Trophoblast cell (in vitro differentiated cells and primary cell): ENCODE results near the gene SEMA3F.
A peak's percentile ranks its signal among the peaks of the same experiment; 100 is the strongest.

Experiments
- DNase-seq, 2 donors: peaks; one replicate each; pipeline ENCODE4 v3.0.0-alpha.2; 2016
- H2AFZ ChIP-seq: 2 replicates; pipeline ENCODE4 v1.6.1; 2013; ENCODE audit warnings: low read length, moderate library complexity, mild to moderate bottlenecking; ENCODE audit not compliant: insufficient read depth, poor library complexity
- H2AK5ac ChIP-seq: 2 replicates; pipeline ENCODE4 v1.6.1; 2013; ENCODE audit warnings: mild to moderate bottlenecking, low read length
- H2BK120ac ChIP-seq: 2 replicates; pipeline ENCODE4 v1.6.1; 2013; ENCODE audit warnings: low read length, mild to moderate bottlenecking, moderate library complexity; ENCODE audit not compliant: insufficient read depth, poor library complexity
- H2BK12ac ChIP-seq: 2 replicates; pipeline ENCODE4 v1.6.1; 2013; ENCODE audit warnings: mild to moderate bottlenecking, low read length, moderate library complexity
- H2BK5ac ChIP-seq: 2 replicates; pipeline ENCODE4 v1.6.1; 2013; ENCODE audit warnings: low read length, low read depth, moderate library complexity, mild to moderate bottlenecking; ENCODE audit not compliant: poor library complexity
- H3K14ac ChIP-seq: 2 replicates; pipeline ENCODE4 v1.6.1; 2013; ENCODE audit warnings: mild to moderate bottlenecking, low read length
- H3K18ac ChIP-seq: 2 replicates; pipeline ENCODE4 v1.6.1; 2013; ENCODE audit warnings: mild to moderate bottlenecking, low read length
- H3K23ac ChIP-seq: 2 replicates; pipeline ENCODE4 v1.6.1; 2013; ENCODE audit warnings: low read length
- H3K27ac ChIP-seq: 2 replicates; pipeline ENCODE4 v1.5.1; 2013; ENCODE audit warnings: low read depth, mild to moderate bottlenecking, inconsistent platforms, low read length, moderate library complexity
- H3K27me3 ChIP-seq: 2 replicates; pipeline ENCODE4 v1.6.1; 2013; ENCODE audit warnings: inconsistent platforms, mild to moderate bottlenecking, low read length, moderate library complexity; ENCODE audit not compliant: insufficient read depth
- H3K36me3 ChIP-seq, 2 experiments: 1 replicate in 1 of 2; 2 replicates in 1 of 2; pipeline ENCODE4 v1.6.1; 2013; ENCODE audit warnings: low read length in 2 of 2, mild to moderate bottlenecking in 2 of 2, moderate library complexity in 1 of 2; ENCODE audit not compliant: insufficient read depth in 2 of 2, control insufficient read depth in 1 of 2
- H3K4ac ChIP-seq: 2 replicates; pipeline ENCODE4 v1.6.1; 2013; ENCODE audit warnings: low read depth, mild to moderate bottlenecking, low read length, moderate library complexity
- H3K4me1 ChIP-seq, 2 experiments: 1 replicate in 1 of 2; 2 replicates in 1 of 2; pipeline ENCODE4 v1.6.1; 2013; ENCODE audit warnings: low read length in 2 of 2, mild to moderate bottlenecking in 2 of 2, moderate library complexity in 1 of 2; ENCODE audit not compliant: insufficient read depth in 2 of 2, control insufficient read depth in 1 of 2
- H3K4me2 ChIP-seq: 2 replicates; pipeline ENCODE4 v1.6.1; 2013; ENCODE audit warnings: inconsistent platforms, mild to moderate bottlenecking, low read length, moderate library complexity
- H3K4me3 ChIP-seq: 2 replicates; pipeline ENCODE4 v1.5.1; 2013; ENCODE audit warnings: mild to moderate bottlenecking, low read depth, low read length, inconsistent platforms
- H3K79me1 ChIP-seq: one replicate; pipeline ENCODE4 v1.6.1; 2013; ENCODE audit warnings: low read length
- H3K79me2 ChIP-seq: 2 replicates; pipeline ENCODE4 v1.6.1; 2013; ENCODE audit warnings: low read length, mild to moderate bottlenecking; ENCODE audit not compliant: control insufficient read depth, insufficient read depth, poor library complexity
- H3K9ac ChIP-seq: 2 replicates; pipeline ENCODE4 v1.6.1; 2013; ENCODE audit warnings: mild to moderate bottlenecking, low read length
- H3K9me3 ChIP-seq: 2 replicates; pipeline ENCODE4 v1.6.1; 2013; ENCODE audit warnings: low read depth, mild to moderate bottlenecking, control low read depth, inconsistent platforms, low read length; ENCODE audit not compliant: insufficient read depth
- H4K12ac ChIP-seq: 2 replicates; pipeline ENCODE4 v1.6.1; 2013; ENCODE audit warnings: low read depth, mild to moderate bottlenecking, low read length, moderate library complexity
- H4K8ac ChIP-seq: 2 replicates; pipeline ENCODE4 v1.6.1; 2013; ENCODE audit warnings: low read depth, mild to moderate bottlenecking, low read length, moderate library complexity
- H4K91ac ChIP-seq: one replicate; pipeline ENCODE4 v1.6.1; 2013; ENCODE audit warnings: low read depth, mild to moderate bottlenecking, low read length, moderate library complexity
- WGBS: extraction: QIAGEN DNeasy Blood & Tissue Kit; methylation state at CpG from one replicate; pipeline ENCODE4 v1.1.7; 2013; ENCODE audit warnings: missing lambda C conversion rate; ENCODE audit not compliant: insufficient read length, insufficient coverage; ENCODE audit errors: extremely low coverage; 5-methylcytosine and 5-hydroxymethylcytosine counted together

Gene SEMA3F

GRCh38 chr3:50230104-50230793 is 75.1 kb downstream of the SEMA3F start:
- H3K9me3 ChIP-seq: no peaks in the 10 kb centered on the region
- DNase-seq: peak in 1 of 2 donors; percentile 60
- H3K4ac ChIP-seq: no peak overlapping the region
- H2BK120ac ChIP-seq: no peak overlapping the region
- H3K27me3 ChIP-seq: no peaks in the 10 kb centered on the region
- H3K4me2 ChIP-seq: no peak overlapping the region
- no peak overlapping the region for H3K14ac ChIP-seq
- no peak overlapping the region for H3K18ac ChIP-seq
- no peak overlapping the region for H2AFZ ChIP-seq
- no CpG with 5 or more reads among the region's 8 CpGs for WGBS
- H2AK5ac ChIP-seq: peak overlapping the region; percentile 46
- H3K23ac ChIP-seq: no peak overlapping the region
- H3K79me1 ChIP-seq: peaks cover 4% of the 10 kb centered on the region
- H3K27ac ChIP-seq: no peak overlapping the region
- peak overlapping the region; percentile 50 for H4K91ac ChIP-seq
- peaks cover 15 to 18% of the 10 kb centered on the region in 2 experiments for H3K4me1 ChIP-seq
- no peak overlapping the region for H3K9ac ChIP-seq
- peak overlapping the region; percentile 71 for H4K8ac ChIP-seq
- no peak overlapping the region for H2BK12ac ChIP-seq
- no peak overlapping the region for H2BK5ac ChIP-seq
- H3K4me3 ChIP-seq: no peak overlapping the region
- no peaks in the 10 kb centered on the region for H3K36me3 ChIP-seq
- H4K12ac ChIP-seq: peak overlapping the region; percentile 32
- H3K79me2 ChIP-seq: peaks cover 2% of the 10 kb centered on the region

DNA sequence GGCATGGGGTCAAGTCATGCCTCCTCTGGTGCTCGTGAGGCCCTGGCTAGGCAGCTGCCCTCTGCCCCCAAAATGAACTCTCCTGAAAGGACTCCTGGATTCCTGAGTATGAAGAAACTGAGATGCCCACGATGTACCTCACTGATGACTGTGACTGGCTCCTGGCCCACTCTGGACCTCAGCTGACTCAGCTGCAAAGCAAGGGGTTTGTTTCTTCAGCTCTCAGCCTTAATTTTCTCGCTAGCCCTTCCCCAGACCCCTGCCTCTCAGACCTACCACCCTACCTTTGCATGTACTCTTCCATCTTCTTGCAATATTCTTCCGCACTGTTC is 75.6 kb downstream of the SEMA3F start:
- no peak overlapping the region for H2BK5ac ChIP-seq
- no peak overlapping the region for H3K4ac ChIP-seq
- peaks cover 2% of the 10 kb centered on the region for H3K79me2 ChIP-seq
- H3K4me2 ChIP-seq: no peak overlapping the region
- peaks cover 15 to 18% of the 10 kb centered on the region in 2 experiments for H3K4me1 ChIP-seq
- H3K27ac ChIP-seq: no peak overlapping the region
- no peak overlapping the region for H3K23ac ChIP-seq
- H2BK120ac ChIP-seq: no peak overlapping the region
- no peak overlapping the region for H3K4me3 ChIP-seq
- no peaks in the 10 kb centered on the region for H3K9me3 ChIP-seq
- H4K12ac ChIP-seq: no peak overlapping the region
- H3K79me1 ChIP-seq: peaks cover 4% of the 10 kb centered on the region
- no peak overlapping the region for H4K8ac ChIP-seq
- H3K36me3 ChIP-seq: no peaks in the 10 kb centered on the region
- H2AK5ac ChIP-seq: peak overlapping the region; percentile 46
- no peak for DNase-seq
- no peak overlapping the region for H3K14ac ChIP-seq
- no peak overlapping the region for H3K9ac ChIP-seq
- no peak overlapping the region for H2BK12ac ChIP-seq
- no peaks in the 10 kb centered on the region for H3K27me3 ChIP-seq
- H2AFZ ChIP-seq: no peak overlapping the region
- H4K91ac ChIP-seq: peak overlapping the region; percentile 50
- no peak overlapping the region for H3K18ac ChIP-seq
- no CpG with 5 or more reads among the region's 4 CpGs for WGBS

DNA sequence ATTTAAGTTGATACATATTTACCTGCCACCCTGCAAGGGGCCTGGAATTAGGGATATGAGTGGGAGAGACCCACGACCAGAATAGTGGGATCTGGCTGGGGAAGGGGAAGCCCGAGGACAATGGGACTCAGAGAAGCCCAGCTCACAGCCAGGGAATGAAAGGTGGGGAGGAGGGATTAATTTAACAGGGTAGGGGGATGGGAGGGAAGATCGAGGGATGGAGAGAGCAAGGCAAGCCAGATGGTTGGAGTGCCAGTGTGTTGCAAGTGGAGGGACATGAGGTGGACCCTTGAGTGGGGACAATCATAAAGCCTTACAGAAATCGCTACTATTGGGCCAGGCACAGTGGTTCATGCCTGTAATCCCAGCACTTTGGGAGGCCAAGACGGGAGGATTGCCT is 76.5 kb downstream of the SEMA3F start:
- H2AFZ ChIP-seq: no peak overlapping the region
- H2BK120ac ChIP-seq: no peak overlapping the region
- no peak for DNase-seq
- no peak overlapping the region for H4K8ac ChIP-seq
- WGBS: no CpG with 5 or more reads among the region's 5 CpGs
- peaks cover 8% of the 10 kb centered on the region for H3K79me2 ChIP-seq
- H3K9ac ChIP-seq: no peak overlapping the region
- no peak overlapping the region for H3K4me3 ChIP-seq
- H3K4me2 ChIP-seq: no peak overlapping the region
- no peak overlapping the region for H4K91ac ChIP-seq
- H2BK5ac ChIP-seq: no peak overlapping the region
- no peak overlapping the region for H3K23ac ChIP-seq
- H3K27ac ChIP-seq: no peak overlapping the region
- H2BK12ac ChIP-seq: no peak overlapping the region
- no peaks in the 10 kb centered on the region for H3K9me3 ChIP-seq
- H3K18ac ChIP-seq: no peak overlapping the region
- H3K4ac ChIP-seq: no peak overlapping the region
- H3K27me3 ChIP-seq: no peaks in the 10 kb centered on the region
- H3K36me3 ChIP-seq: no peaks in the 10 kb centered on the region
- no peak overlapping the region for H3K14ac ChIP-seq
- H4K12ac ChIP-seq: no peak overlapping the region
- peaks cover 6% of the 10 kb centered on the region for H3K79me1 ChIP-seq
- H2AK5ac ChIP-seq: no peak overlapping the region
- peaks cover 13 to 17% of the 10 kb centered on the region in 2 experiments for H3K4me1 ChIP-seq

DNA sequence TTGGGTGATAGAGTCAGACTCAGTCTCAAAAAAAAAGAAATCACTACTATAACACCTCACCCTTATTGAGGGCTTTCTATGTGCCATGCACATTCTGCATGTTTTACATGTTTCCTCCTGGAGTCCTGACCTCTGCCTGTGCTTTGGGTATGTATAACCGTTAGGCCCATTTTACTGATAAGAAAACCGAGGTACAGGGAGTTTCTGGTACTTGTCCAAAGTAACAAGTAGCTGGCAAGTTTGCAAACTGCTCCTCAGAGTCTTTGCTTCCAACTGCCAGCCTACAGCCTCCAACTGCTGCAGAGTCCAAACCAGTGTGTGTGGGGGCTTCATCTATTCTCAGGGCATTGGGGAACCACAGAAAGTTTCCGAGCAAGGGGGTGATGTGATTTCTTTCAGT is 77.2 kb downstream of the SEMA3F start:
- H3K9me3 ChIP-seq: no peaks in the 10 kb centered on the region

More for the DNA sequence above, 77.2 kb downstream of the SEMA3F start:
- WGBS: no CpG with 5 or more reads among the region's 3 CpGs
- Histone ChIP-seq H3K79me1 (peaks cover 7% of the 10 kb centered on the region), H2BK5ac (no peak overlapping the region), H3K23ac (no peak overlapping the region), H3K36me3 (no peaks in the 10 kb centered on the region), H3K4me3 (no peak overlapping the region), H3K9ac (no peak overlapping the region), H2AFZ (no peak overlapping the region), H3K4me1 (peaks cover 13 to 20% of the 10 kb centered on the region in 2 experiments), H3K79me2 (peaks cover 15% of the 10 kb centered on the region), H3K27ac (no peak overlapping the region), H4K12ac (no peak overlapping the region), H4K8ac (no peak overlapping the region), H3K18ac (no peak overlapping the region), H3K14ac (no peak overlapping the region), H4K91ac (no peak overlapping the region), H3K27me3 (no peaks in the 10 kb centered on the region), H2AK5ac (no peak overlapping the region), H2BK120ac (no peak overlapping the region), H3K4ac (no peak overlapping the region), H3K4me2 (no peak overlapping the region), H2BK12ac (no peak overlapping the region)
- DNase-seq: no peak
